M059J (cell line): ENCODE measurements around the gene ILDR2. TPM values are rescaled to one million over a fixed set of nuclear protein-coding genes. Genes with fewer than 3 reads are reported as not detected.

ENCODE experiments used
- DNase-seq: peaks from one replicate; pipeline ENCODE4 v3.0.0-alpha.2; 2012; ENCODE audit warnings: low read depth
- total RNA-seq: library from RNA; depleted of rRNA; stranded (reverse); fragments of >200 nt; shearing (Covaris generic); gene quantifications from 2 replicates; pipeline ENCODE4 v1.2.3, GENCODE V29; 2014

ILDR2 gene
- total RNA-seq, 1 experiment from 2014 or later: 21.5 TPM

DNA sequence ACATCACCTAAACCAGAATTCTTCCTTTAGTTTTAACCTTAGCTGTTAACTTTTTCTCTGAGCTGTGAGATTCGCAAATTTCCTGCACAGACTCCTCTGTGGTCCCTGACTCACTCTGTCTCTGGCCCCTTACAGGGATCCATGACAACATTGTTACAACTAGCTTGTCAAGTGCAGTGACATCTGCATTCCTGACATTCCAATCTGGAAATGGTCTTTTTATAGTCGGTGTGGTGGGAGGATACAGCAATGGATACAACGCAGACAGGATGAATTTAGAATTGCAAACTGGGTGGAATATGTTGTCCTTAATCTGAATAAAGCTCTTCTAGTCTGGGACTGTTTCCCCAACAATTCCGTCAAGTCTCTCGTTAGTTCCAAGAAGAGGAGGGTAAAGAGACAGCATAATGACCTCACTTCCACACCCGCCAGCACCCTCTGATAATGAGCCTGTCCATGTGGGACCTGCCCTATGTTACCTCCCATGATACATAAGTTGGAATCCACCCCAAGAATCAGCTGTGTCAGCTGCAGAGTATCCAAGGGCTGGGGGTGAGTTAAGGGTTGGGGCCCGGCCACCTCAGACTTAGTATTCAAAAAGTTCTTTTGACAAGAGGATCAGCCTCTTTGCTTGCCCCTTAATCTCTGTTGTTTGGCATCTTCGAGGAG, 49.4 kb downstream of the ILDR2 start:
- peak; percentile 97 for DNase-seq

DNA sequence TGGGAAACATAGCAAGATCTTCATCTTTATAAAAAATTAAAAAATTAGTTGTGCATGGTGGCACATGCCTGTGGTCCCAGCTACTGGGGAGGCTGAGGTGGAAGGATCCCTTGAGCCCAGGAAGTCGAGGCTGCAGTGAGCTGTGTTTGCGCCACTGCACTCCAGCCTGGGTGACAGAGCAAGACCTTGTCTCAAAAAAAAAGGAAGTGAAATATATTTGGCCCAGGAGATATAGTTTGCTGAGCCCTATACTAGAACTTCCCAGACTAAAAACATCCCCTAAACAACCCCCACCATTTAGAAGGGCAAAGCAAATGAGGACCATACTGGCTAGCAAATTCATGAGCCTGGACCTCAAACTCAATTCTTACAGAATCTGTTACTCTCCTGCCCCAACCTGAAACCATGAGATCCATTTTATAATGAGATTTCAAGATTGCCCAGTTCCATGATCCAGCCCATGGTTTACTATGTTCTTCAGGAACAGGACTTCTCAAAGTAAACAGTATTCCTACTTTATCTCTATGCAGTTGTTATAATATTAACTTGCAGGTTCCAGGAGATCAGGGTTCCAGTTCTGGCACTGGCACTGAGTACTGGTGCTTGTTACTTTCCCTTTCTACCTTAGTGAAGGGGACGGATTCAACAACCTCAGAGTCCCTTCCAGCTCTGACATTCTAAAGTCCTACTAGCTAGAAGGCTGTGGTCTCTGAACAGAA, 50.4 kb downstream of the ILDR2 start:
- DNase-seq: peak; percentile 48

DNA sequence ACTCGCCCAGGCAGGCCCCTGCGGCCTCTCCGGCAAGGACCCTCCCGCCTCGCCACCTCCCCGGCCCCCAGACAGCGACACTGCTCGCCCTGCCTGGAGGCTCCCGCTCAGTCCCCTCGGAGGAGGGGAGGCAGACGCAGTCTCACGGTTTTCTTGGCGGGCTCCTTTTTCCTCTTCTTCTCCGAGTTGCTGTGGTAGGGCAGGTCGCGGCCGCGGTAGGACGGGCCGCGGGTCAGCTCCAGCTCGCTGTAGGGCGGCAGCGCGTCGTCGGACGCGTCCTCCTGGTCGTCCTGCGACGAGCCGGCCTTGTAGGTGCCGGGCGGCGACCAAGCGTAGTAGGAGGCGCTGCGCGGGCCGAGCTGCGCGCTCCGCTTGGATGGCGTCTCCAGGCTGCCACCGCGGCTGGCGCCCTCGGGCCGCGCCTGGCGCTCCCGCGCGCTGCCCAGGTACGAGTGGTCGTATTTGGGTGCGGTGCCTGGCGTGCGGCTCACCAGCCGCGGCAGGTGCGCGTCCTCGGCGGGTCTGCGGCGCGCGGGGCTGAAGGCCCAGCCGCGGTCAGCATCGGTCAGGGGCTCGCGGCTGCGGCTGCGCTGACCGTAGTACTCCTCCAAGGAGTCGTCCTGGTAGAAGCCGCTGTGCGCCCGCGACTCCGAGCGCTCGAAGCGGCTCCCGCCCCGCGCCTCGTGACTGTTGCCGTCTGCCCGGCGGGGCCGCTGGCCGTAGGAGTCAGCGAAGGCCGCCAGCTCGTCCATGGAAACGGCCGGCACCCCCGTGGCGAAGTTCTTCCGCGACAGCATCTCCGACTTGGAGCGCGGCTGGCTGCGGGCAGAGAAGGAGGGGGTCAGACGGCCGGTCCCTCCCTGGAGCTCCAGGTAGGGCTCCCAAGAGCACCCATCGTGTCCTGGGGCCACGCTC, 54.5 kb downstream of the ILDR2 start:
- DNase-seq: no peak

DNA sequence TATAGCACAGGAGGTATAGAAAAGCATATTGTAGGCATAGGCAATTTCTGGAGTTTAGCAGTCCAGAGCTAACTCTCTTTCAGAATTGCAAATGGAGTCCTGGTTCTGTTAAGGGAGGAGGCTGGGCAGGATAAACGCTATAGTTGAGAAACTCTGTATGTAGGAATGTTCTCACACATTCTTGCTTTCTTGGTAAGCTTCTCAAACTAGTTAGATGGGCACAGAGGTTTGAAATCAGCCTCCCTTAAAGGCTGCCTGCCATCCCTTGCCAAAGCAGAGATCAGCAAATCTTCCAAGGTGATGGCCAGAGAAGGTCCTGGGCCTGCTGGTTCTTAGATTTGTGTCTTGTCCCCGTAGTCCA, 56.4 kb downstream of the ILDR2 start:
- no peak for DNase-seq

DNA sequence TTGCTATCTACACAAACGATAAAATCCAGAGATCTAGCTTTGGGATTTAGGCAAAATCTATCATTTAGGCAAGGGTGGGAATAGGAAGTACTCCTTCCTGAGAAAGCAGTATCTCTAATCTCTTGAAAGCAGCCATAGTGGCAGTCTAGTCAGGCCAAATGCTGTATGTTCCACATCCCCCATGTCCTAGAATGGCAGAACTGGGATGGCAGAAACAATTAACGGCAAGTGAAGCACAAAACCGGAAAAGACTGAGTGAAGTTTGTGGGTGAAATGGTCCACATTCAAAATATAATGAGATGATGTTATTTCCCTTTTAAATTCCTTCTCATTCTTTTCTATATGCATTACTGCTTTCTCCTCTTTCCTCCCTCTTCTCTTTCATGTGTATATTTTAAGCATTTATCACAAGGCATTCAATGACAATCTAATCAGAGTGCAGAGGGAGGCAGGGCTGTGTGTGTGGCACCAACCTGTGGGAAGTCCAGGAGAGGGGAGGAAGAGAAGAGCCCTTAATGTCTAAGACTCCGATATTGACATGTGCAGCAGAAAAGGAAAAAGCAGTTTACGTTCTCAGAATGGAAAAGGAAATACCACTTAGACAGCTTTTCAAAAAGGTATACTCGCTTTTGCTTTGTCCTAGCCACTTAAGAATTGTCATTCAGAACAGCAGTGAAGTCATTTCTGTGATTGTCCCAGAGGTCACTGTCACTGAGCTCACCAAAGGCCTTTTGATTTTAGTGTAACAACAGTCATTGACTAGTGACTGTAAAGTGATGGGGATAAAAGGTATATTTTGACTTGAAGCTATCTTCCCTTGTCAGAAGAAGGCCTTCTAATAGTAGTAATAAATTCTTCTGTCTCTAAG, 57.0 kb downstream of the ILDR2 start:
- DNase-seq: no peak

DNA sequence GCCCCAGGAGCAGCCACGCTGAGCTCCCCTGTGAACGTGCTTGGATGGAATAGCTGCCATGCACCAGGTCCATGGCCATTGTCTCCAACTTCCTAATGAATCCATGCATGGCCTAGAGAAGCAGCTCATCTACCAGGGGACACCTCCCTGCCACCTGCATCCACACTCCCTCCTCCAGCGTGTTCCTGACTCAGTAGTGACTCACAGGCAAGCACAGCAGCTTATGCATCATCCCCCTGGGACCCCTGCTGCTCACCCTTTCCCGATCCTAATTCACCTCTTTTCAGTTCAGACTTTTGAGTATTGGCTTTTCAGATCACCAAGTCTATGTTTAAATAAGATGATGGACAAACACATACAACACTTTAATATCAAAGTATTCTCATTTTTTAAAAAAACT, 59.4 kb downstream of the ILDR2 start:
- DNase-seq: peak; percentile 68

DNA sequence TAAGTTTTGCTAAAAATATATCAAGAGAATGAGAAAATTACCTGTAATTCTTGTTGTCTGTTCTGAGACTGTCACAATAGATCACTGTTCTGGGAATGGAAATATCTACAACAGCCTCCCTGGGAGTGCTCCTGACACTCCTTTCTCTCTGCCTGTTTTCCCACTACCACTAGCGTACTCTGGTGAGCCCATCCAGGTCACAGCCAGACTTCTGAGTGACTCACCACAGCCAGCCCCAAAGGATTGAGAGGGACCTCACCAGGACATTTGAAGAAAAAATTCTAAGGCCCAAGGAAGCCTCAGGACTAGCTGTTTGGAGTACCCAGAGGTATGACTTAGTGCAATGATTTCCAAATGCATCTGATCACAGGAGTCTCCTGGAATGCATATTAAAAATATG, 60.3 kb downstream of the ILDR2 start:
- peak; percentile 15 for DNase-seq

DNA sequence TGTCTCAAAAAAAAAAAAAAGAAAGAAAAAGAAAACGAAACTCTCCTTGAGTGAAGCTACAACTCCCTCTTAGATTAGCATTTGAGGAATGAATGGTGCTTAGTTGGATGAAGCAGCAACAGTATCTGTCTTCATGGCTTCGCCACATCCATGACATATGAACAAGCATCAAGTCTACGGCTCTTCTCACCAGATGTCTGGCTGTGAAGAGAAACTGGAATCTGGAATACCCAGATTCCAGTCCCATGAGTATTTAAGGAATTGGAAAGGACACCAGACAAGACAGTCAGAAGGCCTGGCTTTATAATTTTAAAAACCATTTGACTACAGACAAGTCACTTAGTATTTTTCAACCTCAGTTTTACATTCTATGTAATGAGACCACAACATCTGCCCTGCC, 61.2 kb downstream of the ILDR2 start:
- DNase-seq: no peak

DNA sequence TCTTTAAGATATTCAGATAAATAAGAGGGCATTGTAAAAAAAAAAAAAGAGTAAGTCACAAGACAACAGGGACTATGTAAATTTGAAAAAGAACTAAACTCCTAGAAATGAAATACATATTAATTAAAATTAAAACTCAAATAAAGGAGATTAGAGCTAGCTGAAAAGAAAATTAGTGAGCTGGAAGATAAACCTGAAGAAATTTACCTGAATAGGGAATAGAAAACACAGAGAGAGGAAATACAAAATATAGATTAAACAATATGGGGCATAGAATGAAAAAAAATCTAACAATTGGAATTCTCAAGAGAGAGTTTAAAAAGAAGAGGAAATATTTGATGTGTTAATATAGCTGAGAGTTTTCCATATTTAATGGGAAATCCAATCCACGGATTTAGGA, 63.7 kb downstream of the ILDR2 start:
- DNase-seq: no peak

DNA sequence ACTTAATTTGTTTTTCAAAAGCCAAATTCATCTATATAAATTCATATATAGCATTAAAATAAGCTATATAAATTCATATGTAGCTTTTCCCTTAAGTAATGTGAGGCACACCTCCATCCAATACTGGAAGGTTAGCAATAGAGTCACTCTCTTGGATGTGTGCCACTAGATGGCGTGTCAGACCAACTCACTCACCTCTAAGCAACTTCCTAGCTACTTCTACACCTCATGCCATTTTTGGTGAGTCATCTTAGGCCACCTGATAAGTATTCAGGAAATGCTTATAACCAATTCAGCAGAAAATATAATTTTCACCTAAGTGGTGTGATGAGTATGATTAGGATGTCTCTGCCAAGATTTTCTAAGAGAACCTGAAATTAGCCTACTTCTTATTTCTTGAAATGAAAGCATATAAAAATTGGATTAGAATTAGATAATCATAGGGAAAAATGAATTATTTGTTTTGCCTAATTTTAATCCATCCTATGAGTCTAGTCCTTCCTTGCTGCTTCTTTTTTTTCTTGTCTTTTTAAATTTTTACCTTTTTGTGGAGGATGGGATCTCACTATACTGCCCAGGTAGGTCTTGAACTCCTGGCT, 64.8 kb downstream of the ILDR2 start:
- peak; percentile 94 for DNase-seq

DNA sequence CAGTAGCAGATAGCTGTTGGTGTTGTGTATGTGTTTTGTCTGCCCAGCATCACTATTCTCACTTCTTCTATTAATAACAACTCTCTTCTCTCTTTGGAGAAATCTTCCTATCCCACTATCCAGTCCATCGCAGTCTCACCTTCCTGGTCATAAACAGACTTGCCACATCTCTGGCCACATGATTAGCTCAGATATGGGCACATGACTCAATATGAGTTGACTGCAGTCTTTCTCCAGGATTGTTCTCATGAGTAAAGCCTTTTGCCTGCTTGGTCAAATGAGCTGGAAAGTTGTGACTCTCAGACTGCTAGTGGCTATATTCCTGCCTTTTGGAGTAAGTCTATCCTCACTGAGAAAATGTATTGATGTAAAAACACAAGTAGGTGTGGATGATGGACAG, 66.4 kb downstream of the ILDR2 start:
- DNase-seq: peak; percentile 57

DNA sequence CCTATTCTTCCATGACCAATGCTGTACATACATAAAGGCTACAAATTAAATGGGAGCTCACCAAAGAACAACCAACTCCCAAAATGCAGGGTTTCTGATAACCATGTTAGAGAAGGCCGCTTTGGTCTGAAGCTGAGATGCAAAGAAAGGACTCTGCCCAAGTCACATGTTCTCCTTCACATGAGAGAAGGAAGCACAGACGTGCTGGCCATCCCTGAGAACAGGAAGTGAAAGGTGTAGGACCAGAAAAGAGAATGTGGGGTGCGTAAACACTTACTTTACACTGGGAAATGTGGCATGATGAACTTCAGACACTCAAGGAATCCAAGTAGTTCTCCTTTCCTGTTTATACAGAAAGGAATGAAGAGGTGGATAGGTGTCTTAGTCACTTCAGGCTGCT, 67.6 kb downstream of the ILDR2 start:
- DNase-seq: no peak

DNA sequence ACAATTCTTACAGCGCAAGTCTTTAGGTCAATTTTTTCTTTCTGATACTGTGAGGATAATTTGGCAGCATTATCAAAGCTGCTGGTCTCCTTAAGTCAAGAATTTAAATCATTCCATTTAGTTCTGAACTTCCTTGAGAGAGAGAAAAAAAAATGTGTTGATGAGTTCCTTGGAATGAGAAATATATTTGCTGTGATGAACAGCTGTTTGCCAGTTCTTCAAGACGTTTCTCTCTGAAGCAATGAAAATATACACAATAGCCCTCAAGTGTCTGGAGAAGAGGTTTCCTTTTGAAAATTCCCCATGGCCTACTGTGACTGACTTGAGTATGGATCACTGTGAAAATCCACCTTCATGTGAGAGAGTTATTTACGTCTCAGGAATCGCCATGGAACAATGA, 68.3 kb downstream of the ILDR2 start:
- DNase-seq: no peak

DNA sequence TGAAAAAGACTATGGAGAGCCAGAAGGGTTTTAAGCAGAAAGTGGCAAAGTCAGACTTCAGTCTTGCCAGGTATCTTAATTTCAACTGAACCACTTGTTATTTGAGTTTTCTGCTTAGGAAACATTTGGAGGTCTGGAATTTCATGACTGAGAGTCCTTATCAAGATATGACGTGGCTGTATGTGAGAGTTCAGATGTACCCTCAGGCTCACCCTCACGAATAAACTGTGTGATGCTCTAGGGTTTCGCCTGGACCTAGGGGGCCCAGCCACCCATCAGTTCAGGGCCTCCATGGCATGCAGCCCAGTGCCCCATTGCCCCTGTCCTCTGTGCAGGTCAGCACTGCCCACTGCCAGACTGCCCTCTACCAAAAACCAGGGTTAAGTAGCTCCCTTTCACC, 68.7 kb downstream of the ILDR2 start:
- DNase-seq: peak; percentile 70

DNA sequence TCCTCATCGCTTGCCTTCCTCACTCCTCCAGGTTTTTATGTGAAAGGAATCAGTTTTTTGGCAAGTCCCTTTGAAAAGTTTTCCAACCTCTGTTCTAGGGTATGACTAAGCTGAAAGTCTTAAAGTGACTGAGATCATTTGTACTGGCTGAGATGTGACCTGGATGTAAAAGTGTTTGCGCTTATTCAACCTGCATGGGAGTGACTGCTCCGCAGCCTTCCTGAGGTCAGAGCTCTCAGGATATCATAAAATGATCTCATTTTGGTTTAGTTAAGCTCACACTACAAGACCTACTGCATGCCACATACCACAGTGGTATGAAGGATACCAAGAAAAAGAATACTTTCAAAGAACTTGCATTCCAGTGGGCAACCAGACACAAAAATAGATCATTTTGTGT, 69.4 kb downstream of the ILDR2 start:
- peak; percentile 97 for DNase-seq

DNA sequence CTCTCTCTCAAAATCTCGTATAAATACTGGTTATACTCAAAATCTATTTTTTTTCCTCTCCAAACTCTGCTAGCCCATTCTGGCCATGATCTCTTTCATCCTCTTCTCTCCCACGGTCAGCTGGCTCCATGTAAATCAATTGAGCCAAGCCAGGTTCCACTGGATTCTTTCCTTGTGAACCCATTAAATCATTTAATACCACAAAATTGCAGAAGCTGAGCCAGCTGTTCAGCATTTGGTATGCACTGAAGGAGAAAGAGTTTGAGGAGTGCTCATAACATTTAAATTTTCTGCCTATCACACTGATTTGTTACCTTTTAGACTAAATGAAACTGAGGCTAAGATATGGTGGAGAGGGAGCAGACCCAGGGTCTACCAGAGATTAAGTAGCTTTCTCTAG, 70.2 kb downstream of the ILDR2 start:
- DNase-seq: peak; percentile 65

DNA sequence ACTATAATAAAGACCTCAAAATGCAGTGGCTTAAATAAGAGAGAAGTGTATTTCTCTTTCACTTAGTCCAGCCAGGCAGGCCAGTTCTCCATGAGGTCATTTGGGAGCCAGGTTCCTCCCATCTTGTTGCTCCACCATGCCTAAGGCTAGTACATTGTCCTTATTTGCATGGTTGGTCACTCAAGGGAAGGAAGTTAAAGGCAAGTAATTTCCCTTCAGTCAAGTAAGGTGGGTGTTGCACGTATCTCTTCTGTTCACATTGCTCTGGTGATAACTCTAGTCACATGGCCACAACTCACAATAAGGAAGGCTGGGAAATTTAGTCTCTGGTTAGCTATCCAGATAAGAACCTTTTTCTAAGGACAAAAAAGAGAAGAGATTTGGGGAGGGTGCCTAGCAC, 72.1 kb downstream of the ILDR2 start:
- DNase-seq: no peak

DNA sequence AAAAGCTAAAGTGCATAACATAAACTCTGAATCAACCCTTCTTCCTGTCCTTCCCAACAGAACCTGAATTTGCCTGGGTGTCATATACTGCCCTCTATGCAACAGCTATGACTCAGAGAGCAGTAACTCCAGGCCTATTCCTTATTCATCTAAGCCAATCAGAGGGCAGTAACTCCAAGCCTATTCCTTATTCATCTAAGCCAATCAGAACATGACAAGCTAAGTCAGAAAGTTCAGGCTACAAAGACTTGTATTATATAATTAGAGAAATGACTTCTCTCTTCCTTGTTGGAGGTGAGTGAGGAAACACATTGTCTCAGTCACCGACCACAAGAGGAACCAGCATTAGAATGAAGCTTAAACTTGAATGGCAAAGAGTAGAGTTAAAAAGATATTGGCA, 73.1 kb downstream of the ILDR2 start:
- peak; percentile 69 for DNase-seq

DNA sequence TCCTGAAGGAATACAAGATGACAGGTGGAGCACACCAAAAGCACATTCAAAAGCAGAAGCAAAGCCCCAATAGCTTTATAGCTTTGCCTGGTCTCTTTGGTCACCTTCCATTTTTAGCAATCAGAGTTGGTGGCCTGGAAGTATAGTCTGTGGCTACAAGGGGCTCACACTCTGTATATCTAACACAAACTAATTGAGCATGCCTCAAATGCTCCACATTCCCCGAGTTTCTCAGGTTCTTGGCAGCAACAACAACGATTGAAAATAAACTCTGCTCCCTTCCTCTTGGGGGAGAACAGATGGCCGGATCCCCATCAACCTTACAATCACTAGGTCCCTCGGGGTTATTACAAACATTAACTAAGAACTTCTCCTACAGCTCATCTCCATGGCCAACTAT, 74.4 kb downstream of the ILDR2 start:
- DNase-seq: no peak

DNA sequence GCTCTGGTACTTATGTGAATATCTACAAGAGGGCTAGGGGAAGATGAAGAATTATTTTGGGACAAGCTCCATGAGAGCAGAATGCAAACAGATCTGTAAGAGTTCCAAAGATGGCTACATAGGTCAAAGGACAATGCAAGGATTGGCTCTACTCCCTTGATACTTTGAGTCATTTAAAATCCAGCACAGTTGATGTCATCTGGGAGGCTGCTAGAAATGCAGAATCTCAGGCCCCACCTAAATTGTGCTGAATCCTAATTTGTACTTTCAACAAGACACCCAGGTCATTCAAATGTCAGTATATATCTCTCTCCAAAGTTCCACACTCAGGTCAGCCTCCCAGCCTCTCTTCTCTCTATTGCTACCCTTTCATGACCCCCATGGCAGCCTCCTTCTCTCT, 75.6 kb downstream of the ILDR2 start:
- no peak for DNase-seq

DNA sequence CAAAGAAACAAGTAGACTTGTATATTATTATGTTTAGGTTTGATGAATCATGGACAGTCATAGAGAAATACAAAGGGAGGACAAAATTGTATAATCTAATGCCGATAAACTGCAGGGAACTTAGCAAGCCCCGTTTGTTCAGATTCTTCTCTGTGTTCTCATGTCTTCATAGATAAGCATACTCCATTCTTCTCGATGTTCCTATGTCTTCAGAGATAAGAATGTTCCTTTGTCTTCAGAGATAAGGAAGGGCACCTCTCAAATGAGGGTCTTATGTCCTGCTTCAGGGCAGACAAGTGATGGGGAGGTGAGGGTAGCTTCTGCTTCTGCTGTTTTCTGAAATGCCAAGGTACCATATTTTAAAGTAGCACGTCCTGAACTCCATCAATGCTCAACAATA, 79.6 kb downstream of the ILDR2 start:
- no peak for DNase-seq
